GM03348 (cell line): ENCODE data around the gene SMIM7.

Experiments
- DNase-seq: peaks from one replicate; pipeline ENCODE4 v3.0.0; 2012; ENCODE audit warnings: low spot score

Gene SMIM7

DNA sequence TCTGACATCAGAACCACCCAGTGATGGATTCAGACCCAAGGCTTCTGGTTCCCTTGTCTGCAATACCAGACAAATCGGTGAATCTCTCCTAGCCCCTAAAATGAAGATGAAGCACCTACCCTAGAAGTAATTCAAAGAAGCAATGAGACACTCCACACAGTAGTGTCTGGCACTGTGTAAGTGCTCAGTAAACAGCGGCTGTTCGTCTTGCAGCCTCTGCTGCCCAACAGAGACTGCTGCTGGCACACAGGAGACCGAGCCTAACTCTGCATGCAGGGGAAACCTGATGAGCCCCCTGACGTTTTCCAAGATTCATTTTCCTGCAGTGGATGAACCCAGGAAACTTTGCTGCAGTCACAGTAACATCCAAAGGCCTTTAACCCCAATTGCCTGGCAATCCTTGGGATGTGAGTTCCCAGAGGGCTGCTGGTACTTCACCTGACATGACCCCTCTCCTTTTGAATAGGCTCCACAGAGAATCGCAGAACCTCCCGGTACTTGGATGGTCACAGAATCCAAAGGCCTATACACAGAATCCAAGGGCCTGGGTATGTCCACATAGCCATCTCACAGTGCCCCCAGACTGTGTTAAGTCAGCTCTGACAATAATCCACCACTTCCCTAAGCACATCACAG is 38.7 kb downstream of the SMIM7 start:
- DNase-seq: no peak

GRCh38 chr19:16620584-16620983 is 39.4 kb downstream of the SMIM7 start:
- no peak for DNase-seq

DNA sequence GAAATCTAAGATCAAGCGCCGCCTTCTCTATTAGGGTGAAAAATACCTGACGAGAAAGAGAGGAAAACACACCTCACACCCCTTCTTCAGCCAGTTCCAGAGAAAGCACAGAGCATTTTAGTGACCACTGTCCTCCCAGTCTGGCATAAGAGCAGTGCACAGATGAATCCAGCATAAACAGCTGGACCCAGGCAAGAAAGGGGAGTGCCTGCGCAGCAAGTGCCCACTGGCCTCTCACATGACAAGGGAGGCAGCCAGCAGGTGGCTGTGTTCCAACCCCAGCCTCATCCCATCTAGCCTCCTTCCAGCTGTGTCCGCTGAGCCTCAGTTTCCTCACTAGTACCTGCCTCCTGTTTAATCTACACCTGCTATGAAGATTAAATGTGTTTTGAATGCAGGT is 39.9 kb downstream of the SMIM7 start:
- no peak for DNase-seq

DNA sequence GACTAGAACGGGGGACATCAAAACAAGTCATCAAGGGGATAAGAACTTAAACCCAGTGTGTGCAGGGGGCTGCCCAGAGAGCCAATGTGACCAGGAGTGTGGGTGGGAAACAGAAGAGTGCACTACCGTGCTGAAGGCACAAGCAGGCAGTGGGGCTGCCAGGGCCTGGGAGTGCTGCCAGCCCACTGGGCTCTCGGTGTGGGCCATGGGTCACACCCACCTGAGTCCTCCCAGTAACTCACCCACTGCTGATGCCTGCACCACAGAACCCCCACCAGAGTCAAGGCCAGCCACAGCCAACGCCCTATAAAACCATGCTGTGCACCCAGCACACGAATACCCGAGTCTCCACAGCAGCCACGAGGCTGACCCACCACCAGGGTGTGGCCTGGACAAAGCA is 40.5 kb downstream of the SMIM7 start:
- peak; percentile 35 for DNase-seq

- DNase-seq: no peak
These were observed 41.7 kb downstream of the SMIM7 start for GRCh38 chr19:16618248-16618647.

DNA sequence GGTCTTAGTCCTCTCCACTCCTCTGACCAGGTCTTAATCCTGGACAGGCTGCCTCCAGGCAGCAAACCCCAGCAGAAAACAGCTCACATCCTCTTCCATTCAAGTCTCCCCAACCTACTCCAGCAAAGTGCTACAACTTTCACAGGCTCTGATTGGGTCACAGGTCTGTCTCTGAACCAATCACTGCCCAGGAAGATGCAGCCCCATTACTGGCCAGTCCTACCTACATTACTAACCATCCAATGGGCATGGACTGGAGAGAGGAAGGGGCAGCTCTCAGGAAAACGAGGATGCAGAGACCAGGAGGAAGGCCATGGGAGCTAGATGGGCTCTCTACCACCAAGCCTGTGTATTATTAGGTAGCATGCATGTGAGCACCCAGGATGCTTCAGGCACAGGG is 44.1 kb downstream of the SMIM7 start:
- no peak for DNase-seq

- no peak for DNase-seq
These were observed 45.0 kb downstream of the SMIM7 start for GRCh38 chr19:16614941-16615340.

- no peak for DNase-seq
These were observed 46.1 kb downstream of the SMIM7 start for GRCh38 chr19:16613841-16614240.

DNA sequence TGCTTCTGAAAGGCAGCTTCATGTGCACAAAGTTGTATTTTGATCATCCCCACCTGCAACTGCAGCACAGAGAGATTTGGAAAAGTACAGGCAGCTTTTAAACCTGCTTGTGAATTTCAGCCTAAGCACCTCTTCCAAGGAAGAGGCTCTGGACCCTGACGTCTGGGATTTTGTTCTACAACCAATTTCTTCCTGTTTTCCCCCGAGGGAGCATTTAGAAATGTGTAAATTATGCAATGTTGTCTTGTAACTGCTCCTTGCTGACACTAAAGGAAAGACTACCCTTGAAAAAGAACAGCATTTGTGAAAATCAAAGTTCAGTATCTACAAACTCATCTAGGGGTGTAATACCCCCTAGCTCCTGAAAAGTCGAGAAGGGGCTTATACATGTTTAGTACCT is 47.3 kb downstream of the SMIM7 start:
- DNase-seq: peak; percentile 36

GRCh38 chr19:16611121-16611520 is 48.8 kb downstream of the SMIM7 start:
- no peak for DNase-seq

DNA sequence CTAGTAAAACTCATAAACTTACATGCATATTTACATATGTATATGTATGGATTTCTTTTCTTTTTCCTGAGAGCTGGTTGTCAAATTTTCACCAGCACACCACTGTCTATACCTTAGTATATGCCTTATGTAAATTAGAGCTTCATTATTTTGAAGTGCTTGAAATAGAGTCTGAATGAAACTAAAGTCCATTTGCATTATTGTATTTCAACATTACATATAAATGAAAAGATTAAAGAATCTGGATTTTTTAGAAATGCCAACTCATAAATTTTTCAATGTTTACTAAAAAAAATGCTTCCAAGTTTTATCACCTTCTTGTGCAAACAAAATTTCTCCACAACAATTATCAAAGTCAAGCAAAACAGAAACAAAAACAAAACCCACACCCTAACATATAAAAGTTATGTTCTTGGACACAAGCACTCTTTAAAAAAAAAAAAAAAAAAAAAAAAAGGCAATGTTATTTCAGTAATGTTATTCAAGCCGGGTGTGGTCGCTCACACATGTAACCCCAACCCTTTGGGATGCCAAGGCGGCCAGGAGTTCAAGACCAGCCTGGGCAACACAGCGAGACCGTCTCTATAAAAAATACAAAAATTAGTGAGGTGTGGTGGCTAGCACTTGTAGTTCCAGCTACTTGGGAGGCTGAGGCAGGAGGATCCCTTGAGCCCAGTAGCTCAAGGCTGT is 50.3 kb downstream of the SMIM7 start:
- DNase-seq: no peak

- peak; percentile 87 for DNase-seq
These were observed 51.6 kb downstream of the SMIM7 start for GRCh38 chr19:16608290-16608739.

DNA sequence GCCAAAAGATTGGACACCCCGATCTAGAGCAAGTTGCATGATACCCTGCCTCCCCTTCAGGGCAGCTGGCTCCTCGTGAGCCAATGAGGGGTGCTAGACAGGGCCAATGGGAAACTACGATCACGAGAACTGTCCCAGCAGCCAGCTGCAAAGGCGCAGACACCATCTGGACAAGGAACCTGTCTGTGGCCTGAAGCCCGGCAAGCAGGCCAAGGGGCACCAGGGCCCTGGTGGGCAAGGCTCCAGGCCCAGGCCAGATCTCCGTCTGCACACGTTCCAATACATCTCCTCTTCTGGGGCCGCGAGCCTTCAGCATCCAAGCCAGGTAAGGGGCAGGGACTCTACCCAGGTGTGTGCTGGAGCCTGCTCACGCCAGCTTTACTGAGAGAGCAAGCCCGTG is 52.1 kb downstream of the SMIM7 start:
- no peak for DNase-seq

GRCh38 chr19:16605553-16605994 is 54.4 kb downstream of the SMIM7 start:
- no peak for DNase-seq

DNA sequence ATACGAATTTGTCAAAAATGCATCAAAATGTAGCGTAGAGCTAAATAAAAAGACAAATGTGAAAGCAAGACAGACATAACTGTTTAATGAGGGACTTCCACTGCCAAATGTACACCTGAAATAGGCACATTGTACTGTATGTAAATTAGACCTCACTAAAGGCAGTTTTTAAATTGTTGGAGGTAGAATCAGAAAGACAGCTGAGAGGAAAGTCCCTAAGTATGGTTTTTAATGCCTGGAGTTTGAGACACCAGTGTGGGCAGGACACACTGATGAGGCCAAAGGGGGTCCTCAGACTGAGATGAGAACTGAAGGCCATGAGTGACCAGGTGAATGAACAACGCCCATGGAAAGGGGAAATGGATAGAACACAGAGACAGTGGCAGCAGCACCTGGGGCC is 54.8 kb downstream of the SMIM7 start:
- DNase-seq: no peak

DNA sequence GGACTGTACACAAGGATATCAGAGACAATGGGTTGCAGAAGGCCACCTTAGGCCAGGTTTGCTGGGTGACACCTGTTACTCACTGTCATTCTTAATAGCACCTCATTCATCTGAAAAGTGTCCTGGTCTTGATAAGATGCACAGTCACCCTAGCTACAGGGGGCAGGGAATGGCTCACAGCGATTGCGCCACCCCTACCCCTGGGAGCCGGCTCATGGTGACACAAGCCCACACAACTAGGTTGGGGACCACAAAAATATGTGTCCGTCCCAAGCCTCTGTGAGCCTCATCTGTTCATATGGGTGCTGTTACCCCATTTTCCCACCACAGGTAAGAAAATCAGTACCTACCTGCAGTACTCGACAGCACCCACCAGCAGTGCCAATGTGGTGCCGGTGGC is 55.3 kb downstream of the SMIM7 start:
- no peak for DNase-seq

- no peak for DNase-seq
These were observed 56.9 kb downstream of the SMIM7 start for GRCh38 chr19:16603090-16603489.

GRCh38 chr19:16601378-16602052 is 58.4 kb downstream of the SMIM7 start:
- DNase-seq: no peak

GRCh38 chr19:16600824-16601223 is 59.1 kb downstream of the SMIM7 start:
- DNase-seq: no peak

- DNase-seq: no peak
These were observed 60.1 kb downstream of the SMIM7 start for GRCh38 chr19:16599655-16600346.

DNA sequence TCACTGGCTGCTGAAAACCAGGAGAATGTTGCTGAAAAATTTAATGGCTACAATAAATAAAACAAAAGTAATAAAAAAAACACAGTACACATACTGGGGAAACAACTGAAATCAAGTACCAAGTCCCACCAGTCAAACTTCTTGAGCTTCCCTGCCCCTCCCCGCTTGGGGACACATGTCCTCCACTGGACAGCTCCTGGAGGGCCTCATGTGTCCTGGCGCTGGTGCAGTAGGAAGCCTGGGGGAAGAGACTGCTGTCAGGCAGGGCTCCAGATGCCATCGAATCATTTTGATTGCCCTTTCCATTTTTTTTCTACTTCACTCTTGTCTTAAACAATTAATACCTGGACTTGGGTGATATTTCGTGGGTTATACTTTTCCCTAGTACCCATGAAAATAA is 61.1 kb downstream of the SMIM7 start:
- no peak for DNase-seq

DNA sequence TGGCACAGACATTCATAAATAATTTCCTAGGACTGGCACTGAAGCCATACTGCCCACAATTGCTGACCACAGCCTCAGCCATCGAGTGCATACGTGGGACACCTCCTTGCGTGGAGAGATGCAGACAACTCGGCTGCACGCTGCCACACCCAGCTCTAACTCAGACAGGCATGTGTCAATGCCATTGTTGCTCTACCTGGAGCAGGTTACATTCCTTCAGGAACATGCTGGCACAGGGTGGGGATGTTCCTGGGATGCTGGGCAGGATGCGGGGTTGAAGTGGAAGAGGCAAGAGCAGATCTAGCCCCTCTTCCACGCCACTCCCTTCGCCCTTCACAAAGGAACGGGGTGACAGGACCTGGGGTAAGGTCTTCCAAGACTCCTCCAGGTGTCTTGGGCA is 63.5 kb downstream of the SMIM7 start:
- no peak for DNase-seq
